Measurements from ENCODE around the gene SSTR5. TPM values are rescaled to one million over a fixed set of nuclear protein-coding genes. Genes with fewer than 3 reads are reported as not detected.

SSTR5 gene
- total and polyA plus RNA-seq, 5 experiments from 2014 or later: not detected

Other genes with a start within 250 kb of the SSTR5 start
- 10 to 100 TPM; 40.7 to 45.1 TPM for gene LMF1, start 101.8 kb upstream of the SSTR5 start, total RNA-seq
- 10 to 100 TPM; 12.2 to 13.6 (median 12.9) TPM for gene LMF1, start 101.8 kb upstream of the SSTR5 start, polyA plus RNA-seq
- 1 to 10 TPM; 3.0 to 4.3 TPM for gene SOX8, start 91.0 kb upstream of the SSTR5 start, total RNA-seq
- gene SOX8, start 91.0 kb upstream of the SSTR5 start, polyA plus RNA-seq: 1 to 10 TPM; 1.3 to 5.1 (median 1.3) TPM
- gene C1QTNF8, start 23.5 kb downstream of the SSTR5 start, total RNA-seq: not detected
- not detected for gene C1QTNF8, start 23.5 kb downstream of the SSTR5 start, polyA plus RNA-seq
- 1 to 10 TPM; 2.3 to 2.7 TPM for gene CACNA1H, start 80.4 kb downstream of the SSTR5 start, total RNA-seq
- gene CACNA1H, start 80.4 kb downstream of the SSTR5 start, polyA plus RNA-seq: 1 to 10 TPM in 1 of 3 donors, under 1 TPM in 2; 0.03 to 1.8 (median 0.95) TPM
- gene TPSG1, start 152.5 kb downstream of the SSTR5 start, total RNA-seq: not detected
- not detected for gene TPSG1, start 152.5 kb downstream of the SSTR5 start, polyA plus RNA-seq
- gene TPSB2, start 157.4 kb downstream of the SSTR5 start, total RNA-seq: not detected
- gene TPSB2, start 157.4 kb downstream of the SSTR5 start, polyA plus RNA-seq: not detected
- not detected for gene TPSAB1, start 168.0 kb downstream of the SSTR5 start, total RNA-seq
- not detected for gene TPSAB1, start 168.0 kb downstream of the SSTR5 start, polyA plus RNA-seq
- not detected for gene TPSD1, start 183.3 kb downstream of the SSTR5 start, total RNA-seq
- gene TPSD1, start 183.3 kb downstream of the SSTR5 start, polyA plus RNA-seq: not detected
- gene UBE2I, start 236.9 kb downstream of the SSTR5 start, total RNA-seq: 100 to 1,000 TPM; 236 to 250 TPM
- 10 to 100 TPM; 87.5 to 89.6 (median 89.0) TPM for gene UBE2I, start 236.9 kb downstream of the SSTR5 start, polyA plus RNA-seq

Measured in naive thymus-derived CD8-positive, alpha-beta T cell (primary cell).